Islet of Langerhans (tissue), 1 donor: ENCODE measurements around the gene NRL.
"Not testable (repeated sequence)": the region's sequence is repeated elsewhere in the genome, so short reads cannot be mapped to it uniquely, and the experiment has no call there.

Source experiments
- FAIRE-seq: peaks from one replicate; lab custom pipeline; 2011; peaks lifted over from hg19 to GRCh38; lab: Jason Lieb, UNC

The NRL gene

DNA sequence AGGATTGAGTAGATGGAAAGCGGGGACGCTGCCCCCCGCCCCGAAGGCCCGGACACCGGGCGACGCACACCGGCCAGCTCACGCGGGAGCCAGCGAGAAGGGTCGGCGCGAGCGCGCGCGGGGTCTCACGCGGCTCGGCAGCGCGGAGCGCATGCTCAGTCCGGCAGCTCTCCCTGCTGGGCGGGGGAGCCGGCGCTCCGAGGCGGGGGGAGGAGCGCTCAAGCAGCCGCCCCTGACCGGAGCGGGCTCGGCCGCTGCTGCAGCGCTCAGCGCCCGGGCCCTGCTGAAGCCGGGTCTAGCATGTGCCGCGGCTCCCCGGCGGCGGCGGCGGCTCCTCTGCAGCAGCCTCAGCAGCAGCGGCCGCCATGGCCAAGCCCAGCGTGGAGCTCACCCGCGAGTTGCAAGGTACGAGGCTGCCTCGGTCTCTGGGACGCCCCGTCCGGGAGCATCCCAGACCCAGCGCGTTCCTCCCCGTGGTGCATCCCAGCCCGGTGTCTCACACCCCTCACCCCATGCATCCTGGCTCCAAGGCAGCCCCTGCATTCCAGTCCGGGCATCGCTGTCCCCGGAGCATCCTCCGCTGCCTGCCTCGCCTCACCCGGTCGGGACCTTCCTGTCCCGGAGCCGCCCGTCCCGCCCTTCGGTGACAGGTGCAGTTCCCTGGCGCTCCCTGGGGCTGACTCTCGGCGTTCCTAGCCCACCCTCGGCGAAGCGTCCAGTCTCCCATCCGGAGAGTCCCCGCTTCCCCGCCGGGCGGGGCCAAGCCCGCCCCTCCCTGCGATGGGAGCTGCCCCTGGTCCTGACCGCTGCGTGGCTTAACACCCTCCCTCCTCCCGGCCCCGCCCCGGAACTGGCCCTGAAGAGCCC, 62.7 kb downstream of the NRL start, which contains the start of gene CARMIL3:
Gene CARMIL3, plus strand, starts transcription at position 221 of the 867 bp plus-strand sequence. Its CDS starts 145 bp downstream, at position 366.
- no peak for FAIRE-seq

DNA sequence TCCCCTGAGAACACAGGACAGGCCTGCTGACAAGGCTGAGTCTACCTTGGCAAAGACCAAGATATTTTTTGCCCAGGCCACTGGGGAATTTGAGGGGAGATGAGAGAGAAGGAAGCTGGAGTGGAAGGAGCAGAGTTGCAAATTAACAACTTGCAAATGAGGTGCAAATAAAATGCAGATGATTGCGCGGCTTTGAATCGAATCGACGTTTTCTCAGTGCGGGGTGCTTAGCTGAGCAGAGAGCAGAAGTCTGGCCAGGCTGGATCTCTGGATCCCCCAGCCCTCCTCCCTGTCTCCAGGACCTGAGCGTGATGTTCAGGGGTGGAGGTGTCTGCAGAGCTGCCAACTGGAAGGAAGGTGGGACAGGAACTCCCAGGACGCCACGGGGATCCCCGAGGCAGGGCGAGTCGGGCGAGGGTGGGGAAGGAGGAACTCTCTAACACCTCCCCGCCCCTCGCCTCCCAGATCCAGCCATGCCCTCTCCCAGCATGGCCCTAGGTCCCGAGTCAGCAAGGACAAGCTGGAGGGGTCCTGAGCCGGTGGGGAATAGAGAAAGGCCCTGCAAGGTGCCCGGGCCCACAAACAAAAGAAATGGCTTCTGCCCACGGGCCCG, 63.5 kb downstream of the NRL start:
- no peak for FAIRE-seq

DNA sequence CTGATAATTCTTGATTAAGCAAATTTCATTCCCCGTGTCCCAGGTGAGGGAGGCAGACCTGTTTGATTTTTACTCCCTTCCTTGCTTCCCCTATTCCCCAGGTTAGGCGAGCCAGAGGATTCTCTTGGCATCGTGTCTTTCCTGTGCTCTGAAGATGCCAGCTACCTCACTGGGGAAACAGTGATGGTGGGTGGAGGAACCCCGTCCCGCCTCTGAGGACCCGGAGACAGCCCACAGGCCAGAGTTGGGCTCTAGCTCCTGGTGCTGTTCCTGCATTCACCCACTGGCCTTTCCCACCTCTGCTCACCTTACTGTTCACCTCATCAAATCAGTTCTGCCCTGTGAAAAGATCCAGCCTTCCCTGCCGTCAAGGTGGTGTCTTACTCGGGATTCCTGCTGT, 64.0 kb downstream of the NRL start:
- FAIRE-seq, result not testable (repeated sequence)

DNA sequence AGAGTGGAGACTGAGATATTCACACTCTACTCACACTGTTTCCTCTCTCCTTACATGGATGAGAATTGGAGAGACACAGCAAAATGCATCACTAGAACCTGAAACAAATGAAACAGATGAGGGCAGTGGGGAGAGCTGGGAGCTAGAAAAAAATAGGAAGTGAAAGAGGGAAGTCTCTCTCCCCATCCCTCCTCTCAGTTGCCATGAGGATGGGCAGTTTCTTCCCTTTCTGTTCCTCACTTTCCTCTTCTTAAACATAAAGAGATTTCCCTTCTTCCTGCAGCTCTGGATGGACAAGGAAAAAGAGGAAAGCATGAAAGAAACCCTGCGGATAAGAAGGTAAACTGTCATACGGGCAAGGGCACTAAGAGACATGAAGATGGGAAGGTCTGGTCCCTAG, 65.7 kb downstream of the NRL start:
- FAIRE-seq, result not testable (repeated sequence)

DNA sequence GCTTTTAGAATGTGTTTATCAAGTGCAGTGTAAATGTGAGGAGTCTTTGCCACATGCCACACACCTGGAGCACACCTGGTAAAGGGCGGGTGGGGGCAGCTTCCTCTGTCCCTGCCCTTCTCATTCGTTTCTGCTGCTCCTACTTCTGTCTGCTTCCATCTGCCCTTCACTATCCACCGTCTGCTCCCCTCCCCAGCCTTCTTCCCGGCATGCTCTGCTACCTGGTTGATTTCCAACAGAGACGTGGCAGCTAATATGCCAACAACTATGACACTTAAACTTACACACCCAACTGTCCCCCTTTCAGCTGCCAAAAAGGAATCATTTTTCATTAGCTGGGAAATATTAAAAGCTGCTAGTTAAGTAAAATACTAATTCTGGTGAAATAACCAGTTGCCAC, 72.0 kb downstream of the NRL start:
- FAIRE-seq, result no peak

DNA sequence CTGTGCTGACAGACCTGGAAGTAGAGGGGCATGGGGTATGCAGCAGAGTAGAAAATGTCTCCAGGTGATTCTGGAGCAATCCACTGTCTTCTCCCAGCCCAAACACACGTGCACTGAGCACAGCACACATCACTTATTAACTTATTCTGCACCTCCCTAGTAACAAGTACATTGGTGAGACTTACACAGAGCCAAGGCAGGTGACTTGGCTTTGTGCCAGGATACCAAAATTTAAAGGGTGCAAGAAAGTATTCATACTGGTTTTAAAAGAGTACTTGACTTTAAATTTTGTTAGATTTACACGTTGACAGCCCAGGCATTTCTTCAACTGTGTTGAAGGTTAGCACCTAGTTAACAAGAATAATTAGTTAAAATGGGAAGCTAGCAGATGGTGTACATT, 74.1 kb downstream of the NRL start:
- no peak for FAIRE-seq

DNA sequence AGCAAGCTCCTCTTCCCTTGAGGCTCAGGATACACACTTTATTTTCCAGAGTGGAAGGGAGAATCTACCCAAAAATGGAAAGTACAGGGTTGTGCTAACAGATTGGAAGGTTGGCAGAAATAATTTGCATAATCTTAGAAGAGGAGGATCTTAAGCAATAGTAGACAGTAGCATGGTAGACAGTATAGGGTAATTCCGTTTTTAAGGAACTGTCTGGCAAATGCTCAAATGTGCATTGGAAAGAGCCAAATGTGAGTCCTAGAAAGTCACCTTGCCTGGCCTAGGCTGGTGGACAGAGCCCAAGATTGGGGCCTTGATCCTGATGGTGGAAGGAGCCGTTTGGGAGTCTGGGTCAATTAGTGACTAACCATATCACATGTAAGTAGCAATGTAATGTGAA, 76.1 kb downstream of the NRL start:
- no peak for FAIRE-seq

DNA sequence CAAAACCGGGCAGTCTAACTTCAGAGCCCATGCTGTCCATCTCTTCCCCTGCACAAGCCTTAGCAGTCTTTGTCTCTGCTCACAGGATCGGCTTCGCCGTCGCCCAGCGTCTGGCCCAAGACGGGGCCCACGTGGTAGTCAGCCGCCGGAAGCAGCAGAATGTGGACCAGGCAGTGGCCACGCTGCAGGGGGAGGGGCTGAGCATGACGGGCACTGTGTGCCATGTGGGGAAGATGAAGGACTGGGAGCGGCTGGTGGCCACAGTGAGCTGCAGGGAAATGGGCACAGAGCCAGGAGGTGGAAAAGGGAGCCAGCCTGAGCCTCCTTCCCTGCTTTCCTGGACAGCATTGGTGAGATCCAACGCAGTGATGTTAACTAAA, 77.1 kb downstream of the NRL start:
- no peak for FAIRE-seq

DNA sequence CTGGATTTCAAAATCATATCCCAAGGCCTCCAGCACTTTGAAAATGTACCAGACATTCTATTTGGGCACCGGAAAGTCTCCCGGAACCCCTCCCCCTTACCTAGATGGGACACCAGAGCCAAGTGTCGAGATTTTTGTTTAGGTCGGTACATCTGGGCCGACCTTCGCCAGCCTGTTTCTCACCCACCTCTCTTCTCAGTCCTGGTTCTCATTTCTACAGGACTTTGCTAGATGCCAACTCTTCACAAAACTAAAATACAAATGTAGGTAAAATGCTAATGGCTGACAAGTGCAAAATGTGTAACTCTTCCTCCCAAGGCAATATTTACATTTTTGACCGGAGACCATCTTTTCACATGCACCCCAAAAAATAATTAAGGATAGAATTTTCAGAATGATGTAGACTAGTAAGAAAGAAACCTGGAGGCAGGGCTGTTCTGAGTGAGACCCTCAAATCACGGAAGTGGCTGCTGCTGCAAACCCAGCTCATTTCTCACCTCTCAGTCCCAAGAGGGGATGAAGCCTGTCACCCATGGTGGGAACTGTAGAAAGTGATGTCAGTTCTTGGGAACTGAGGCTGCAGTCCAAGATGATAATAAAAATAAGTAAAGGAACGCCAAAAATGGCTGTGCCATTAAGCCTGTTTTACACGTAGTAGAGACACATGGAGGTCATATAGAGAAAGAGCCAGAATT, 77.6 kb downstream of the NRL start:
- not testable (repeated sequence) for FAIRE-seq

DNA sequence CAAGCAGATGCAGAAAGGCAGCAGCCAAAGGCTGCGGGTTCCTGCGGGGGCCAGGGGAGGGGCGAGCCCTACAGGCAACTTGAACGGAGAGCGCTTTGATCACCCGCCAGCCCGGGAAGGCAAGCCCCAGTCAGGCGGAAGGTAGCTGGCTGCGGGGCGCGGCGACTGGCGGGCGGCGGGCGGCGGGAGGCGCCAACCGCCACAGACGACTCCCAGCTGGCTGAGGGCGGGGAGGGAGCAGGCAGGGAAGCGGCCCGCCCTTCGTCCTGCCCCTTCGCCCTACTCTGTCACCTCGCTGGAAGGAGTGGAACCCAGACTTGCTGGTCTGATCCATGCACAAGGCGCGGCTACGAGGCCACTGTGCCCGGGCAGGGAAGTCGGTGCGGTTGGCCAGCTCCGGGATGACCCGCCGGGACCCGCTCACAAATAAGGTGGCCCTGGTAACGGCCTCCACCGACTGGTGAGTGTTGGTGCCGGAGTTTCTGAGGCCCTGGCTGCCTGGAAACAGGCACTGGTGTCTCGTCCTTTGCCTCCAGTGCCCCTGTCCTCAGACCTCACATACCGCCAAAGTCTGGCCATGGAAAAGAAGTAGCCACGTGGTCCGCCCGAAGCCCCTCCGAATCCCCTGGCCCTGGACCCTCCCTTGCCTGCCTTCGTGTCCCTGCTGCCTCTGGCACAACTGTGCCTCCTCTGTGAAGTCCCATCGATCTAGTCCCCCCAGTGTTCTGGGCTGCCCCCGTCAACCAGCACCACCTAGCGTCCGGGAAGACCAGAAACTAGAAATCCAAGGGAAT, 78.4 kb downstream of the NRL start:
- FAIRE-seq, result no peak

DNA sequence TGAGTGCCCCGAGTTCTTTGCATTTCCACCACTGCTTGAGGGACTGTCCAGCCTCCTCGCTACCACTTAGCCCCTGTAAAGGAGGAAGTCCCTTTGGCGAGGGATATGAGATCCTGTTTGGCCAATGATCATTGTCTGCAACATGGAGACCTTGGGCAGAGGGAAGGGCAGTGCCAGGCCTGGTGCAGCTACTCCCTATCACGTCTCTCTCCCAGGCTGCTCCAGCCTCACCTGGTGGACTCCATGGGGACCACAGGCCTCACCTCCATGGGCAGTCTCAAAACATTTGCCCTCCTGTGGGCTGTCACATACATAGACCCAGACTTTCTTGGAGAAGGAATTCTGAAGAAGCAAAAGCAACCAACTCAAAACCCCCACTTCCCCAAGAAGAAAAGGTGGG, 79.0 kb downstream of the NRL start:
- not testable (repeated sequence) for FAIRE-seq

DNA sequence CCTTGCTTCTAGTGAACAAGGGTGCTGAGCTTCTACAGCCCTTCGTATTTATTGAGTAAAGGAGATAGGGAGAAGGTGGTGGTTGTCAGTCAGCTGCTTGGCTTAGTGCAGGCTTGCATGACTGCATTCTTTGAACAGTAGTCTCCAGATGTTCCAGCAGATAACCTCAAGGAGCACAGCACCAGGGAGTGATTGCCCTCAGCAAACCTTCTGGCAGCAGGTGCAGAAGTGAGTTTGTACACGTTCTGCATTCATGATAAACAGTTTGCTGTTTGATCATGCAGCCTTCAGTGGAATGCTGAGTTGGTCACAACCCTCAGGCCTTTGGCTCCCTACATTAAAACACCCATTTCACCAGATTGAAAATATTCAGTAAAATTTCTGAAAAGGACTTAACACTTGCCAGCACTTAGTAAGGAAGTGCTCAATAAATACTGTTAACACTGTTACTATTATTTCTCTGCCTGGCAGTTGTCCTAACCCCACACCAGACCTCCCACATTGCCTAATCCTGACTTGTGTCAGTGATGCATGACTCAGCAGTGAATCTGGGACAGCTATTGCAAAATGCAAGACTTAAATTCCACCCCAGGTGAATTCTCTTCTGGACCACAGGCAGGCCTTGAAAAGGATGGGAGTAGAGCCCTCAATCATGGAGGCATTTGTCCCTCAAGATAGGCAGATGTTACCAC, 81.9 kb downstream of the NRL start:
- FAIRE-seq, result no peak

DNA sequence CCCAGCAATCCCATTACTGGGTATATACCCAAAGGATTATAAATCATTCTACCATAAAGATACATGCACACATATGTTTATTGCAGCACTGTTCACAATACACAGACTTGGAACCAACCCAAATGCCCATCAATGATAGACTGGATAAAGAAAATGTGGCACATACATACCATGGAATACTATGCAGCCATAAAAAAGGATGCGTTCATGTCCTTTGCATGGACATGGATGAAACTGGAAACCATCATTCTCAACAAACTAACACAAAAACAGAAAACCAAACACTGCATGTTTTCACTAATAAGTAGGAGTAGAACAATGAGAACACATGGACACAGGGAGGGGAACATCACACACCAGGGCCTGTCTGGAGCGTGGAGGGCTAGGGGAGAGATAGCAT, 83.4 kb downstream of the NRL start:
- not testable (repeated sequence) for FAIRE-seq

DNA sequence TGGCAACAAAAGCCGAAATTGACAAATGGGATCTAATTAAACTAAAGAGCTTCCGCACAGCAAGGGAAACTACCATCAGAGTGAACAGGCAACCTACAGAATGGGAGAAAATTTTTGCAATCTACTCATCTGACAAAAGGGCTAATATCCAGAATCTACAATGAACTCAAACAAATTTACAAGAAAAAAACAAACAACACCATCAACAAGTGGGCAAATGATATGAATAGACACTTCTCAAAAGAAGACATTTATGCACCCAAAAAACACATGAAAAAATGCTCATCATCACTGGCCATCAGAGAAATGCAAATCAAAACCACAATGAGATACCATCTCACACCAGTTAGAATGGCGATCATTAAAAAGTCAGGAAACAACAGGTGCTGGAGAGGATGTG, 85.1 kb downstream of the NRL start:
- not testable (repeated sequence) for FAIRE-seq
